Keratinocyte (primary cell): Measurements from ENCODE around the gene PRKN. TPM values are rescaled to one million over a fixed set of nuclear protein-coding genes. Genes with fewer than 3 reads are reported as not detected.

Source experiments
- DNase-seq: peaks from one replicate; pipeline ENCODE4 v3.0.0-alpha.2; 2011; ENCODE audit warnings: low read depth, missing footprints, low spot score
- FAIRE-seq: peaks from 2 replicates; lab custom pipeline; 2011; peaks lifted over from hg19 to GRCh38; lab: Jason Lieb, UNC
- H2AFZ ChIP-seq: 2 replicates; pipeline ENCODE4 v1.6.0; 2012; ENCODE audit warnings: low read length, control low read depth, inconsistent platforms; ENCODE audit not compliant: control insufficient read depth
- H3K27ac ChIP-seq: 2 replicates; pipeline ENCODE4 v1.5.1; 2011; ENCODE audit warnings: low read length; ENCODE audit not compliant: control insufficient read depth, insufficient read depth
- H3K27me3 ChIP-seq: 3 replicates; pipeline ENCODE4 v1.6.0; 2011; ENCODE audit warnings: low read length; ENCODE audit not compliant: control insufficient read depth, insufficient read depth; ENCODE audit errors: extremely low read depth
- H3K36me3 ChIP-seq, 2 experiments: 2 replicates in 1 of 2; 3 replicates in 1 of 2; pipeline ENCODE4 v1.5.1; 2011; ENCODE audit warnings: low read length in 2 of 2, mild to moderate bottlenecking in 1 of 2; ENCODE audit not compliant: control insufficient read depth in 2 of 2, insufficient read depth in 2 of 2; ENCODE audit errors: extremely low read depth in 1 of 2
- H3K4me1 ChIP-seq: 3 replicates; pipeline ENCODE4 v1.5.1; 2011; ENCODE audit warnings: low read length; ENCODE audit not compliant: control insufficient read depth, insufficient read depth; ENCODE audit errors: extremely low read depth
- H3K4me2 ChIP-seq: 3 replicates; pipeline ENCODE4 v1.6.0; 2011; ENCODE audit warnings: low read depth, low read length; ENCODE audit not compliant: control insufficient read depth, insufficient read depth; ENCODE audit errors: extremely low read depth
- H3K4me3 ChIP-seq, 3 experiments: fragments of 200-600 bp in 1 of 3; sonication (generic) in 1 of 3; 2 replicates in 2 of 3; 3 replicates in 1 of 3; pipeline ENCODE4 v1.5.1; 2011 to 2016; ENCODE audit warnings: low read length in 3 of 3, mild to moderate bottlenecking in 3 of 3, control low read depth in 2 of 3, inconsistent platforms in 1 of 3, low read depth in 1 of 3, mixed read lengths in 1 of 3, mixed run types in 1 of 3, moderate library complexity in 1 of 3; ENCODE audit not compliant: control insufficient read depth in 2 of 3, insufficient read depth in 2 of 3; ENCODE audit errors: extremely low read depth in 1 of 3
- H3K79me2 ChIP-seq: 2 replicates; pipeline ENCODE4 v1.6.0; 2012; ENCODE audit warnings: low read length; ENCODE audit not compliant: control insufficient read depth, insufficient read depth
- H3K9ac ChIP-seq: 3 replicates; pipeline ENCODE4 v1.6.0; 2011; ENCODE audit warnings: low read length; ENCODE audit not compliant: control insufficient read depth, insufficient read depth; ENCODE audit errors: extremely low read depth
- H3K9me1 ChIP-seq: 3 replicates; pipeline ENCODE4 v1.6.0; 2011; ENCODE audit warnings: low read length; ENCODE audit not compliant: control insufficient read depth, insufficient read depth; ENCODE audit errors: extremely low read depth
- H3K9me3 ChIP-seq: 2 replicates; pipeline ENCODE4 v1.5.1; 2012; ENCODE audit warnings: low read depth, low read length; ENCODE audit not compliant: control insufficient read depth
- H4K20me1 ChIP-seq: 3 replicates; pipeline ENCODE4 v1.6.0; 2011; ENCODE audit warnings: low read length; ENCODE audit not compliant: control insufficient read depth, insufficient read depth; ENCODE audit errors: extremely low read depth
- CTCF ChIP-seq, 3 experiments: IDR thresholded peaks in 1 of 3; conservative IDR thresholded peaks in 1 of 3; optimal IDR thresholded peaks in 1 of 3; 2 replicates in 2 of 3; 3 replicates in 1 of 3; pipeline versions ENCODE3 to v1.5.1; 2011; ENCODE audit warnings: low read length in 3 of 3, mild to moderate bottlenecking in 3 of 3, moderate library complexity in 2 of 3, control low read depth in 1 of 3, inconsistent platforms in 1 of 3; ENCODE audit not compliant: insufficient read depth in 2 of 3; ENCODE audit errors: extremely low read depth in 1 of 3
- EZH2 ChIP-seq: IDR thresholded peaks from one replicate; pipeline ENCODE4 v1.6.1; 2012; ENCODE audit warnings: inconsistent platforms, mild to moderate bottlenecking, low read length, moderate library complexity
- dilution Hi-C: fragments of 300-500 bp; cut with MboI; formaldehyde crosslinking; loops from one replicate; pipeline ENCODE4 v1.7.0; 2020; ENCODE audit warnings: low sequenced_read_pairs; ENCODE audit not compliant: extremely low pct_ligation_motif_present
- polyA plus RNA-seq, 5 experiments: library from polyadenylated mRNA; depleted of rRNA in 3 of 5; stranded (reverse) in 3 of 5; stranded (forward) in 1 of 5; unstranded in 1 of 5; fragments of >200 nt; gene quantifications; 1 replicate in 1 of 5; 2 replicates in 3 of 5; 3 replicates in 1 of 5; pipeline versions ENCODE4 v1.2.1 to v1.2.3, GENCODE V29; 2011 to 2012; ENCODE audit warnings: missing spikeins in 2 of 5, low read depth in 1 of 5, low replicate concordance in 1 of 5

PRKN gene
- polyA plus RNA-seq, 1 donor (not counting 4 experiments of a cell fraction or from before 2014, with no cell fraction given), result 0.67 TPM

DNA sequence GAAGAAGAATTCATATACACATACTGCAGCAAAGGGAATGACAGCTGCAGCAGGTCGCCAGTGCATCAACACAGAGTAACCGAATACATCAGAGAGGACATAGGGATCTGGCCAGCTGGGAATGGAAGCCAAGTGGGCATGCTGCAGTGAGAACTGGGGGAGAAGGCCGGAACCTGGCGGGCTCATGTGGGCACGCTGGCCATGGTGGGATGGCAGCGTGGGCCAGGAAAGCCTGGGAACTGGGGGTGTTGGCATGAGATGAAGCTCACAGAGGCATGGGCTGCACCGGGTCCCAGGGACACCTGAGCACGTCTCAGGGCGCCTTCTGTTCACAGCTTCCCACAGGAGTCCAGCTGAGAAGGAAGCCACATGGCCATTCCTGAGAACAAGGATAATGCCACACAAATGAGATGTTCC, 1314.2 kb downstream of the PRKN start:
- TF ChIP-seq CTCF (optimal IDR thresholded peaks at IDR 0.05 in 1 of 3, IDR thresholded peaks at IDR 0.05 in 1 of 3, conservative IDR thresholded peaks at IDR 0.05 in 1 of 3; ENCODE audit: extremely low read depth in 1 of 3, insufficient read depth in 2 of 3, low read length in 3 of 3), result no peak
- no peak for TF ChIP-seq EZH2
- no peak for FAIRE-seq
- Histone ChIP-seq H3K4me1 (no peaks in the 10 kb centered on the region), H3K4me2 (no peak overlapping the region), H3K27me3 (peaks cover 3% of the 10 kb centered on the region), H4K20me1 (no peaks in the 10 kb centered on the region), H3K79me2 (no peaks in the 10 kb centered on the region), H3K4me3 (no peak overlapping the region), H3K27ac (no peak overlapping the region), H3K9ac (no peak overlapping the region), H3K9me1 (no peaks in the 10 kb centered on the region), H3K9me3 (no peaks in the 10 kb centered on the region), H3K36me3 (no peaks in the 10 kb centered on the region), H2AFZ (no peak overlapping the region)
- dilution Hi-C loops, result no loop called here
- no peak for DNase-seq

GRCh38 chr6:161412795-161413194, 1314.8 kb downstream of the PRKN start:
- no peak for DNase-seq
- Histone ChIP-seq H3K9ac (no peak overlapping the region), H3K27ac (no peak overlapping the region), H3K9me3 (no peaks in the 10 kb centered on the region), H4K20me1 (no peaks in the 10 kb centered on the region), H3K9me1 (no peaks in the 10 kb centered on the region), H3K79me2 (no peaks in the 10 kb centered on the region), H3K27me3 (peaks cover 3% of the 10 kb centered on the region), H3K4me2 (no peak overlapping the region), H3K36me3 (no peaks in the 10 kb centered on the region), H2AFZ (no peak overlapping the region), H3K4me3 (no peak overlapping the region), H3K4me1 (no peaks in the 10 kb centered on the region)
- TF ChIP-seq CTCF (optimal IDR thresholded peaks at IDR 0.05 in 1 of 3, IDR thresholded peaks at IDR 0.05 in 1 of 3, conservative IDR thresholded peaks at IDR 0.05 in 1 of 3; ENCODE audit: extremely low read depth in 1 of 3, insufficient read depth in 2 of 3, low read length in 3 of 3) (no peak), EZH2 (no peak)
- dilution Hi-C loops, result no loop called here
- no peak for FAIRE-seq
